Activated CD4-positive, CD25-positive, alpha-beta regulatory T cell treated with anti-CD3 and anti-CD28 coated beads, Interleukin-2, amount 50 U/mL, for 72 hours (primary cell): ENCODE measurements around the gene PLEKHA3.
A peak's percentile ranks its signal among the peaks of the same experiment; 100 is the strongest.
"Not testable (repeated sequence)": the region's sequence is repeated elsewhere in the genome, so short reads cannot be mapped to it uniquely, and the experiment has no call there.

Experiments
- DNase-seq: peaks from one replicate; pipeline ENCODE4 v3.0.0; 2021

Gene PLEKHA3

DNA sequence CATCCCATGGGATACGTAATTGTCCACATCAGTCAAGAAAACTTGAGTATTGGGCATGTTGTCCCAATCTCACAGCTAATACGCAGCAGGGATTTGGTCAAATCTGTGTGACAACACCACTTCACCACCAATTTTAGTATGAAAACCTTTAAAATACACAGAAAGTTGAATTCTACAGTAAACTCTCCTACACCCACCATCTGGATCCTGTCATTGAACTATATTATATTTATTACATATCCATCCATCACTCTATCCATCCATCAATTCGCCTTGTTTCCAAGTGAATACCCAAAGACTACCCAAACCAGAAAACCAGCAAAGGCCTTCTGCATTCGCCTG lies 1.0 kb upstream of the PLEKHA3 start:
- DNase-seq: no peak

DNA sequence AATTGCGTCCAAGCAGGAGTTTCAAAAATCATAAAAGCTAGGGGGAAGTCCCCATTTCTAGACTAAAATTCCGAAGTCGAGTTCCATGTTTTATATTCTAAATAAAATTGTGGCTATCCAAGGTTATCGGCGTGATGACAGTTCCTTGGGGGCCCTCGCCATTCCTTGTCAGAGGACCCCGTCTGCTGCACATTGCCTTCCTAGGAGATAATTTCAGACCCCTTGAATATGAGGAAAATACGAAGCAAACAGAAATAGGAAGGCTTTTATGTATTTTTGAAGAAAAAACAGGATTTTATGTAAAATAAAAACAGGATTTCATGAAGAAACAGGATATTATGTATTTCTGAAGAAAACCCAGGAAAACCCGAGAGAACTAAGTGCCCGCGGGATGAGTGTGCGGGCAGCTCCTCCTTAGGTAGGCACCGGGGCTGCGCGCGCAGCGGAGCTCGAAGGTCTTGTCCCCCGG lies 465 bp upstream of the PLEKHA3 start:
- DNase-seq: no peak

DNA sequence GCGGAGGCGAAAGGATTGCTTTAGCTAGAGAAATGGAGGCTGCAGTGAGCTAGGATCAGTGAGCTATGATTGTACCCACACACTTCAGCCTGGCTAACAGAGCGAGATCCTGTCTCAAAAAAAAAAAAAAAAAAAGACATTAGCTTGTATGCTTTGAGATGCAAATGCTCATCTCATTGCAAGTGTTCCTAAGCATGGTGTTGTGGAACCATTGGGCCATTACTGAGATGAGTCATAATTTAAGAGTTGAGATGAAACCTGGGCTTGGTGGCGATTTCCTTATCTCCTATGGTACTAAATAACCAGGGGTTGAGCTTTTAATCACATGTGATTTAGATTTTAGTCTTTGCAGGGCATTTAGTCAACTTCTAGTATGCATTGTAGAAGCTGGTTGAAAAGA lies 2.2 kb downstream of the PLEKHA3 start:
- DNase-seq: no peak

DNA sequence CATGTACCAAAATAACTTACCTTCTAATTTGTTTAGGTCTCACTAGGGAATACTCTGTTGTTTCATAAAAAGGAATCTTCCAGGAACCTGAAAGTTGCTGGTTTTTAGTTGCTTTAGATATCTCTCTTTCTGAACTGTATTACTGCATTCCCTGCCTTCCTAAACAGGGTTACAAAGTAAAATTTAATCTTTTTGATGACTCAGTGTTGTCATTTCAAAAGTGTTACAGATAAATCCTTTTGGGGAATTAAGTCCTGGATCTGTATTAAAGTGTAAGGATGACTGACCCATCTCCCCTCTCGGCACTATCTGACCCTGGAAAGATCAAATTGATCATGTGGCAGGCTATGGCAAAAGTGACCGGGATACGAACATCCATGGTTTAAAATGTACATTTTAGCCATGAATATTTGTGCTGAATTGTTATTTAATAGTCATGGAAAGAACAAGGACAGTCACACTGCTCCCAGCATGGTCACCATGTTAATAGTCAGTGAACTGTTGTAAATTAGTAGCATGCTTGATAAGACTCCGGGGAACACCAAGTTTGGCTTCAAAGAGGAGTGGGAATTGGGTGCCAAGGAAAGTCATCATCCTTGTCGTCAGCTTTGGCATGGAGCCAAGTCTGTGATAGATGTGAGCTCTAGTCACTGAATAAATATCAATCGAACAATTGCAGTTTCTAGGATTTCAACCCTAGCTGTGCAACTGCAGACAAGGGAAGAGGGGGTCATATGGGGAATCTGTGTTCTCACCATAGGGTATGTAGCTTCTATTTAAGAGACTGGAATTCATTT lies 4.2 kb downstream of the PLEKHA3 start:
- DNase-seq: no peak

DNA sequence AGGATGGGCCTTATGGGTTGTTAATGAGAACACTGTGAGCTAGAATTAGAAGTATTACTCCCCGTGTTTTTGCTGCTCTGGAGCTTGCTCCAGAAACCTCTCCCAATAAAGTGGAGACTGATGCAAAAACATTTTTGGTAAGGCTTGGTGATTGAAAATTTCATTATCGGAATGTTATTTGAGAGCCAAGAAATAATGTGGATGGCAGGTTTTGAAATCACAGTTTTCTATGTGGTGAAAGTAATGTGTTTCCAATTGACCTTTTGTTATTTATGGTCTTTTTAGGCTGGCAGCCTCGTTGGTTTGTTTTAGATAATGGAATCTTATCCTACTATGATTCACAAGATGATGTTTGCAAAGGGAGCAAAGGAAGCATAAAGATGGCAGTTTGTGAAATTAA lies 5.1 kb downstream of the PLEKHA3 start:
- DNase-seq: no peak

DNA sequence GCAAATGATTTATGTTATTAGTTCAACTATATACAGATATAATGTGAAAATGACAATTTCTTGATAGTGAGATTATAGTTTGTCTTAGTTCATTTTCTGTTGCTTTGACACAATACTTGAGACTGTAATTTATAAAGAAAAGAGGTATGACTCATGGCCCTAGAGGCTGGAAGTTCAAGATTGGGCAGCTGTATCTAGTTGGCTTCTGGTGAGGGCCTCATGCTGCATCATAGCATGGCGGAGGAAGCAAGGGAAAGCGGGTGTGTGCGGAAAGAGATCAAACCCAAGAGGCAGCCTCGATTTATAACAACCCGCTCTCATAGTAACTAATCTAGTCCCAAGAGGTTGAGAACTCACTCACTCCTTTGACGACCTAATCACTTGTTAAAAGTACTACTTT lies 11.4 kb downstream of the PLEKHA3 start:
- no peak for DNase-seq

DNA sequence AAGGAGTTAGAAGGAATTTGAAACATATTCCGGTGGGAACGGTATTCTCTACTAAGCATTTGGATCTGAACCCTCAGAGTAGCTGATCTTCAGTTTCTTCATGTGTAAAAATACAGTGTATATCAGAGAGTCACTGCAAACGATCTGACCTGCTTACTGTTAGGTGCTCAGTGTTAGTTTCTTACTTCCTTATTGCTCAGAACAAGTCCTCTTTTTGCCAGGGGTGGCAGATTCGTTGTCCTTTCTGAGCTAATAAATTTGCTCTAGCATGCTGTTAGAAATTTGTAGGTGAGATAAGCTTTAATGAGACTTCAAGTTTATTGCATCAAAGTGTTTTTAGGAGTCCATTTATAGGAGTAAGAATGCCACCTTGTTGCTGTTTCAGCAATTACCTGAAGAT lies 15.8 kb downstream of the PLEKHA3 start:
- DNase-seq: no peak

DNA sequence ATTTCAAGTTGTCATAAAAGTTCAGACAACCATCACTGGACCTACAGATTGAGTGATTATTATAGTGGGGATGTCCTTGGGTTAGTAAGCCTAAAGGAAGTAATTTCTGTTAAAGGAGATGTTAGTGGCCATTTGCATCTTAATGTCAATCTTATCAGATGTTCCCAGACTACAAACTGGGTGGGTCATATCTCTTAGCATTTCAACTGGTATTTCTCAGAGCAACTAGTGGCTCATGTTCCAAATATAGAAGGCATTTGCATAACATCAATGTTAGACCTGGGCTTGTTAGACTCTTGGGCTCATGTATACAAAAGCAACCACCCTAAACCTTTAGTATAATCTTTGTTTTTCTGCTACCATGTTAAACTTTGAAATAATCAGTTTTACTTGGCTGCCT lies 17.9 kb downstream of the PLEKHA3 start:
- DNase-seq: no peak

DNA sequence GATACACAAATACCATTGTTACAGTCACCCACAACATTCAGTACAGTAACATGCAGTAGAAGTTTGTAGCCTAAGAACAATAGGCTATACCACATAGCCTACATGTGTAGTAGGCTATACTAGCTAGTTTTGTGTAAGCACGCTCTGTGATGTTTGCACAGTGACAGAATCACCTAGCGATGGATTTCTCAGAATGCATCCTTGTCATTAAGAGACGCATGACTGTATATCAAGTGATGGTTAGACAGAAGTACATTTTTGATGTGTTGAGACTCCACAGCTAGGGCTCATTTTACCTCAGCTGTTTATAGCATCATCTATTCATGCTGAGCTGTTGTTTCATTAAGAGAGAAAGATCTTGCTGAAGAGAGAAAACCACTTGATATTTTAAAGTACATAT lies 19.4 kb downstream of the PLEKHA3 start:
- DNase-seq: no peak

DNA sequence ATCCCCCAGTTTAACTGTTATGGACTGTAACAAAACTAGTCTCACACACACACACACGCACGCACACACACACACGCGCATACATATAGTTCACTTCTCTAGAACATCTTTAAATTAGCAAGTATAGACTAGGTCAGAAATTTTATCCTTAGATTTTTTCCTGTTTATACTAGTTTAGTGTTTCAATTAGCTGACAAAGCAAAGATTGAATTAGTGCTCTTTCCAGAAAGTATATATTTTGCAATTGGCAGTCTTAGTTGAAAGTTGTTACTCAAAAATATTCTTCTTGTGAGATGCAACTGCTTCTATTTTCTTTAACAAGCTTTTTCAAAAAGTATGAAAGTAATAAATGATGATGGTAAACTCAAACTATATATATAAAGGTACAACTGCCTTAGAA lies 22.5 kb downstream of the PLEKHA3 start:
- no peak for DNase-seq

DNA sequence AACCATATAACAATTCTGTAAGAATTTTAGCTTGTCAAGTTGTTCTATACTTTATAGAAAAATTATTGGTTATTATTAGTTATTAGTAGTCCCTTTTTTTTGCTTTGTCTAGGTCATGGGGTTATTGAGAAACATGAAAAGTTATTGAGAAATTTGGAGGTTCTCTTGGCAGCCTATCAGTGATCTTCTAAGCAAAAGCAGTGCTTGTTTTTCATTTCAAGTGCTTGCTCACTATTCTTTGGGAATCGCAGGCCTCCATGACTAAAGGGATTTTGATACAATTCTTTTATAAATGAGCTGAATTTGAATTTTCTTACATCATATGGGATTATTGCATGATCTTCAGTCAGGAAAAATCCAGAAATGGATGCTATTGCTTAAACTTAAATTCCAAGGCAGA lies 25.8 kb downstream of the PLEKHA3 start:
- no peak for DNase-seq

DNA sequence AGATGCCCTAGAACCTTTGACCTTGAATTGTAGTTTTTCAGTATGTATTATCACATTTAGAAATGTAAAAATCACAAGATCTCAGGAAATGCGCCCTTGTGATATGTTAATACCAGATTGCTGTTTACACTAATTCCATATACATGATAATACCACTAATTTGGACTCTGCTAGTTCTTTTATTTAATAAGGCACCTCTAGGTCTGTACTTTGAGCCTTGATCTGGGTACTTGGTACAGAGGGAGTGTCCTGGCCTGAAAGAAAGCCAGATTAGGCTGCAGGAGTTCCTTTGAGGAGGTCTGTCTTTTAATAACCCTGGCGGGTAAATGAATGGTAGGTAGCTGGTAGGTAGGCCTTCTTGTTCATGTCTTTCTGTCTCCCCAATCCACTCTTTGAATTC lies 26.3 kb downstream of the PLEKHA3 start:
- DNase-seq: no peak

DNA sequence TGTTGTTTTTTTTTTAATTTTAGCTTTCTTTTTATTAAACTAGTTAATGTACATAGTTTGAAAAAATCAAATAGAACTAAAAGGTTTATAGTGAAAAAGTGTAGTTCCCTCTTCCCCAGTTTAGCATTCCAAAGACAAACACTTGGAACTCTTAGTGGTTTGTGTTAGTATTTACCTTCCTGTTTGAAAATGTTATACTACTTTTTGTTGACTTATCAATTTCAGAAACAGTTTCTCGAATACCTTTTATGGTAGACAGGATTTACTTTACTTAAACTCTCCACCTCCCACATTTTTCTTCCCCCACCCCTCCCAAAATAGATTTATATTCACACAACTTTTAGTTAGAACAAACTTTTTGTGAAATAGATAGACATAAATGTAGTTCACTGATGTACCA lies 26.7 kb downstream of the PLEKHA3 start:
- no peak for DNase-seq

DNA sequence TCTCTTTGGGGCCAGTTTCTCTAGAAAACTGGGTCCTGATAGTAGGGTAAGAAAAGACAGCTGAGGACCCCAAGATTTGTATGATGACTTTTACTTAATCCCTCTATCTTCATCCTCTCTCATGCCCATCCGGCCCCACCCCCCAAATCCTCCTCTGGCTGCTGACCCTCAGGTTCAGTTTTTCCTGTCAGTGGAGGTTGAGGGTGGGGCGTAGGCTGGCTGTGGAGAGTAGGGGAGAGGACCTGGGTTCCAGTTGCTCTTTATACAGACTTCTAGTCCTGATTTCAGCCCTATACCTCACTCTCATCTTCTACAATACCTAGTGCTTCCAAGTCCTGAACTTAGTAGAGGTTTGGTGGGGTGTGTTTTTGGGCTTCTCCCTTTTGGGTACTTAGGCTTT lies 28.4 kb downstream of the PLEKHA3 start:
- DNase-seq: no peak

DNA sequence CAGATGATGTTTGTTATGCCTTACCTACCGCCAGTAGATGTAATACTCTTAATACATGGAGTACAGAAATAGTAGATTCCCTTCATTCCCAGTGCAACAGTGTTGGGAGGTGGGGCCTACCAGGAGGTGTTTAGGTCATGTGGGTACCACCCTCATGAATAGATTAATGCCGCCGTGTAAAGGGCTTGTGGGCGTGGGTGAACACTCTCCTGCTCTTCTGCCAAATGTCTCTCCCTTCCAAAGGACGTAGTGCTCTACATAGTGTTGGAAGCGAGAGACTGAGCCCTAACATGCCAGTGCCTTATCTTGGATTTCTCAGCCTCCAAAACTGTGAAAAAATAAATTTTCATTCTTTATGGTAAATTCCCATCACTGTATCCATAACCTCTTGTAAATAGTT lies 30.1 kb downstream of the PLEKHA3 start:
- no peak for DNase-seq

DNA sequence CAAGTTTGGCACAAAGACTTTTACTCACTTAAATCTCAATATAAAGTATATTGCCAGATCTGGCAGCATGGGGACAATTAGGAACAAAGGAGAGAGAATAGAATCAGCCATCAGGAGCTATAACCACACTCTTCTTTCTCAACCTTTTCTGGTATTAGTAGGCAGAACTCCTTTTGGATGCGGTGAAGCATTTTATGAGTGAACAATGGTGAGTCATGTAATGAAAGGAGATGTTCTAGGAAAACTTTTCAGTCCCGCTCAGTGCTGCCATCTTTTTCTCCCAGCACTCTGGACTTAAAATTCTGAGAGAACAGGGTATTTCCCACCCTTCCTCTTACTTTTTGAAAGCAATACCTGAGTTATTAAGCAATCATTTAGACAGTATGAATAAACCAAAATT lies 32.2 kb downstream of the PLEKHA3 start:
- no peak for DNase-seq

DNA sequence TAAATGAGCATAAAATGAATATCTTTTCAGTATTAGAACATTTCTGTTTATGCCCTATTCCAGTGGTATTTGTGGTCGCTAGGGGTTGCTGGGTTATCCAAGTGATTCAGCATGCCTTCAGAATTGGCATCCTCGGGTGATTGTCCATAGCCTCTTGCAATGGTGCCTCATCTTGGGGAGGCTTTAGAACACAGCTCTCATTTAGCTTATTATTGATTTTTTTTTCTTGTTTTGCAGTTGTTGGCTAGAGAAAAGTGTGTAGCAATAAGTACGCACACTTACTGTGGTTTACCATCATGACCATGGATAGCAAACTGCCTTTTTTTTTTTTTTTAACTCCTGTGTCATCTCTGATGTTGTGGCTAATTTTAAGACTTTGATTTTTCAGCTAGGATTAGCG lies 33.6 kb downstream of the PLEKHA3 start:
- no peak for DNase-seq

DNA sequence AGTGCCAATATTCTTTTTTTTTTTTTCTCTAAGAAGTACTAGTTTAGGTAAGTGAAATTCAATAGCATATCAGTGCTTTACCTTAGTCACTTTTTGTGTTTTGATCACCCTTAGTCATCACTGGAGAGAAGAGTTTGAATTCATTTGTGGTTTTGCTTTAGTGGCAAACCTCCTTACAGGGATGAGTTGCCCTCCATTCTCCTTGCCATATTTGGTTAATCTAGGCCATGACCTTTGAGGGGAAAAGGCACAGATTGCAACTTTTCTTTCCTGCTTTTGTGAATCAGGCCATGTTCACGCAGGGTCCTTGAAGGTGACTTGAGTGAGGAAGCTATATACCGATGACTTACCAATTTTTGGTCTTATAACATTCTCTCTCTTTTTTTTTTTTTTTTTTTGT lies 34.4 kb downstream of the PLEKHA3 start:
- DNase-seq: no peak

DNA sequence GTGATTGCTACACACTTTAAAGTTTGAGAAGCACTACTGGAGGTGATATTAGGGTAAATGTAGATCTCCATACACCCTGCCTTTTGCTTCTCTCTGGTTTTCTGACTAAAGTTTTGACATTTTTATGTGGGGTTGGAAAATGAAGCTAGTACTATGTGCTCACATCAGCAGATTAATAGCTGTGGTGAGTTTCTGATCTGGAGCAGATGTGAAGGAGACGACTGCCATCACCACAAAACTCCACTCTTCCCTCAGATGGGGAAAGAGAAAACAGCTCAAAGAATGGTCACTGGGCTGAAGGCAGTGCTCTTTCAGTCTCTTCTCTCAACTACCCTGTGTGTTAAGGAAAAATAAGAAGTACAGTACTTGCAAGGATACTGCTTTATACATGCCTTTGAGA lies 37.2 kb downstream of the PLEKHA3 start:
- no peak for DNase-seq

DNA sequence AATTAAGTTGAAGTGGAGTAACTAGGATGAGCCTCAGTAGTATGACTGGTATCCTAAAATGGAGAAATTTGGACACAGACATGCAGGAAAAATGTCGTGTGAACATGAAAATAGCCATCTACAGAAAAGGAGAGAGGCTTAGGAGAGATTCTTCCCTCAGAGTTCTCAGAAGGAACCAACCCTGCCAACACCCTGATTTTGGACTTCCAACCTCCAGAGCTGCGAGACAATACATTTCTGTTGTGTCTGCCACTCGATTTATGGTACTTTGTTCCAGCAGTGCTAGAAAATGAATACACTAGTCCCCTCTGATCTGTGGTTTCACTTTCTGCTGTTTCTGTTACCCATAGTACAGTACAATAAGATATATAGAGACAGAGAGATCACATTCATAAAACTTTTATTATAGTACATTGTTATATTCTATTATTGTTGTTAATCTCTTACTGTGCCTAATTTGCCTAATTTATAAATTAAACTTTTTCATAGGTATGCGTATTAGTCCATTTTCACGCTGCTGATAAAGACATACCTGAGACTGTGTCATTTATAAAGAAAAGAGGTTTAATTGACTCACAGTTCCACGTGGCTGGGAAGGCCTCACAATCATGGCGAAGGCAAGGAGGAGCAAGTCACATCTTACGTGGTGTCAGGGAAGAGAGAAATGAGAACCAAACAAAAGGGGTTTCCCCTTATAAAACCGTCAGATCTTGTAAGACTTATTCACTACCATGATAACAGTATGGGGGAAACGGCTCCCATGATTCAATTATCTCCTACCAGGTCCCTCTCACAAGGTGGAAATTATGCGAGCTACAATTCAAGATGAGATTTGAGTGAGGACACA lies 41.3 kb downstream of the PLEKHA3 start:
- DNase-seq: no peak

DNA sequence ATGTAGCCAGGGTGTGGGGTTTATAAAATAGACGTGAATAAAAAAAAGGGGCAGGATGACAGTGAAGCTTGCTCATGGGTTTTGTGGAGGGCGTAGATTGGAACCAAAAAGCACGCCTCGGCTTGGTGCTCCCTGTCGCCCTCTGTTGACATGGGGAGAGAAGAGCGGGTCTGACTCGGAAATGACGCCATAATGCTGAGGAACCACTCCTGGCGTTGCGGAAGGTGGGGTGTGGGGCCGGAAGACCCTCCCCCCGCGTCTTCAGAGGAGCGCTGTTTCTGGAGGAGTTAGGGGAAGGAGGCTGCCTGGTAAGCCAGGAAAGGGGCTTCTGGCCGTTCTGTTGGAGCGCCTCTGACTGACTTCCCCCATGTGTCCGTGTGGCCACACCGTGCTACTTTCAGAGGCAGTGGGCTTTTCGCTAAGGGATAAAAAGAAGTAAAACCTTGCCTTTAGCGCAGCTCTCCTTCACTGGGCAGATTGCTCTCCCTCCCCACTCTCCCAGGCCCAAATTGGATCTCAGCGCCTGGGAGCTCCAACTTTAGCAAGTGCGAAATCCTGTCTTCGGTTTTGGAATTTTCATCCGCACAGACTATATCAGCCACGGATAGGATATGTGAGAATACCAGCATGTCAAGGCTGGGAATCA lies 42.8 kb downstream of the PLEKHA3 start:
- DNase-seq: peak; percentile 71

DNA sequence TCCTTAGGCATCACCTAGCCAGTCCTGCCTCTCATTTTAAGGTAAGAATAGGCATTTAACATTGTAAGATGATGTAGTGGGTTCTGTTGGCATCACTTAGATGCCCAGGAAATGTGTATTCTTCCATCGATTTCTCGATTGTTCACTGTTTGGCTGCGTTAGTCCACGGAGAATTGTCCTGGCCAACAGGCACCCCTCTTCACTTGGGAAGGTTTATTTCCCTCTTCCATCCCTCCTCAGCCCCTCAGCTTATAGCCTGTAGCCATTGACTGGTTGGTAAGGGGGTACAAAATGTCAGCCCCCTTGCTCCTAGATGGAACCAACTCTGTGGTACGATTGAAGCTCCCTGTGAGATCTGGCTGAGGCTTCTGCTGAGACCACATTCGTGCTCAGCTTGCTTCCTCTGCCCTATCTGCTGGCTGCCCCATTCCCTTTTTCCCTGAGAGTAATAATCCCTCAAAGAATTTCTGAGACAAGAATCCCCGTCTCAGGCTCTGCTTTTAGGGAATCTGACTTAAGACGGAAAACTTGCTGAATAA lies 43.4 kb downstream of the PLEKHA3 start:
- no peak for DNase-seq

DNA sequence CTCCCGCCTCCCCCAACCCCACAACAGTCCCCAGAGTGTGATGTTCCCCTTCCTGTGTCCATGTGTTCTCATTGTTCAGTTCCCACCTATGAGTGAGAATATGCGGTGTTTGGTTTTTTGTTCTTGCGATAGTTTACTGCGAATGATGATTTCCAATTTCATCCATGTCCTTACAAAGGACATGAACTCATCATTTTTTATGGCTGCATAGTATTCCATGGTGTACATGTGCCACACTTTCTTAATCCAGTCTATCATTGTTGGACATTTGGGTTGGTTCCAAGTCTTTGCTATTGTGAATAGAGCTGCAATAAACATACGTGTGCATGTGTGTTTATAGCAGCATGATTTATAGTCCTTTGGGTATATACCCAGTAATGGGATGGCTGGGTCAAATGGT lies 44.8 kb downstream of the PLEKHA3 start:
- not testable (repeated sequence) for DNase-seq

DNA sequence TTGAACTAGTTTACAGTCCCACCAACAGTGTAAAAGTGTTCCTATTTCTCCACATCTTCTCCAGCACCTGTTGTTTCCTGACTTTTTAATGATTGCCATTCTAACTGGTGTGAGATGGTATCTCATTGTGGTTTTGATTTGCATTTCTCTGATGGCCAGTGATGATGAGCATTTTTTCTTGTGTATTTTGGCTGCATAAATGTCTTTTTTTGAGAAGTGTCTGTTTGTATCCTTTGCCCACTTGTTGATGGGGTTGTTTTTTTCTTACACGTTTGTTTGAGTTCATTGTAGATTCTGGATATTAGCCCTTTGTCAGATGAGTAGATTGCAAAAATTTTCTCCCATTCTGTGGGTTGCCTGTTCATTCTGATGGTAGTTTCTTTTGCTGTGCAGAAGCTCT lies 45.2 kb downstream of the PLEKHA3 start:
- not testable (repeated sequence) for DNase-seq
